Spleen (tissue), 3 donors: Measurements from ENCODE around the gene GPATCH2.

Source experiments
- POLR2A ChIP-seq, 3 donors: fragments of 450-650 bp; IDR thresholded peaks; one replicate each; pipeline ENCODE4 v1.5.1; 2017; ENCODE audit warnings: antibody characterized with exemption in 3 of 3, mild to moderate bottlenecking in 1 of 3
- POLR2AphosphoS5 ChIP-seq, 3 donors: sonication (generic); formaldehyde crosslinking; IDR thresholded peaks; one replicate each; pipeline ENCODE4 v1.5.1; 2017; ENCODE audit warnings: antibody characterized with exemption in 3 of 3

DNA sequence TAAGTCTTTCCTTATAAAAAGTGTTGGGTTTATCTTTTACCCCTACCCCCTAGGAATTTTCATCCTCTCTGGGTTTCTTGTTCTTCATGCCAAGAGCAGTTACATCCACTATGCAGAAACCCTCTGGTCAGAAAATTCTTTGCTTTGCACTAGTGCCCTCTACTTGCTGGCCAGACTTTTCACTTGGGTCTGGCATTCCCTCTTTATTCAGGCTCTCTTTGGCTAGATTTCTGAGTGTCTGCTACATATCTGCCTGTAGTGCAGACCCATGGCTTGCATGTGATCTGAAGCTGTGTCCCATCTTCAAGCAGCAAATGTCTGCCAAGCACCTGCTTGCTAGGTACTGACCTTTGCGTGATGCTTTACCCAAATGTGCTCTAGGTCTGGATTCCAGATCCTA lies 237.0 kb downstream of the GPATCH2 start:
- TF ChIP-seq POLR2A (IDR thresholded peaks at IDR 0.05) (no peak), POLR2AphosphoS5 (IDR thresholded peaks at IDR 0.05) (no peak)
